A673 (cell line): ENCODE measurements around the gene APEX2. TPM values are rescaled to one million over a fixed set of nuclear protein-coding genes. Genes with fewer than 3 reads are reported as not detected.

ENCODE experiments used
- BruUV-seq: library from RNA; stranded (reverse); fragments of 400-500 nt; replicated peaks from 2 replicates; lab custom pipeline; 2021; lab: Mats Ljungman, UMichigan
- CTCF ChIA-PET: fragments of 300-600 bp; sonication (Branson Sonifier 250); formaldehyde crosslinking; loops from one replicate; lab custom pipeline; 2022; ENCODE audit warnings: antibody characterized with exemption; lab: Charles Lee
- POLR2A ChIA-PET: fragments of 300-600 bp; sonication (Branson Sonifier 250); formaldehyde crosslinking; loops from one replicate; lab custom pipeline; 2022; ENCODE audit warnings: antibody characterized with exemption; ENCODE audit not compliant: low non-redundant PET; lab: Charles Lee
- DNase-seq: peaks from one replicate; pipeline ENCODE4 v3.0.0-alpha.2; 2015; ENCODE audit warnings: low spot score
- H3K27ac ChIP-seq: fragments of 200-600 bp; sonication (generic); 2 replicates; pipeline ENCODE4 v1.5.1; 2016; ENCODE audit warnings: mixed run types, low read depth, mild to moderate bottlenecking, mixed read lengths, antibody characterized with exemption, low read length; ENCODE audit not compliant: poor library complexity, severe bottlenecking
- H3K27me3 ChIP-seq: fragments of 200-600 bp; sonication (generic); replicated peaks from 2 replicates; pipeline ENCODE4 v1.6.1; 2017; ENCODE audit warnings: mixed run types, low read depth, mild to moderate bottlenecking, mixed read lengths, antibody characterized with exemption, low read length; ENCODE audit not compliant: insufficient read depth, poor library complexity
- H3K36me3 ChIP-seq: fragments of 200-600 bp; sonication (generic); 2 replicates; pipeline ENCODE4 v1.6.1; 2016; ENCODE audit warnings: mixed run types, mild to moderate bottlenecking, mixed read lengths, antibody characterized with exemption, low read length; ENCODE audit not compliant: insufficient read depth, poor library complexity, severe bottlenecking
- H3K4me1 ChIP-seq: fragments of 200-600 bp; sonication (generic); 2 replicates; pipeline ENCODE4 v1.6.1; 2017; ENCODE audit warnings: mixed run types, mild to moderate bottlenecking, mixed read lengths, antibody characterized with exemption, low read length; ENCODE audit not compliant: insufficient read depth, poor library complexity, severe bottlenecking
- H3K4me3 ChIP-seq: fragments of 200-600 bp; sonication (generic); 2 replicates; pipeline ENCODE4 v1.5.1; 2016; ENCODE audit warnings: low read depth, mixed run types, mild to moderate bottlenecking, mixed read lengths, low read length; ENCODE audit not compliant: poor library complexity, severe bottlenecking
- H3K9me3 ChIP-seq: fragments of 200-600 bp; sonication (generic); 2 replicates; pipeline ENCODE4 v1.6.1; 2016; ENCODE audit warnings: mixed run types, low read depth, mild to moderate bottlenecking, mixed read lengths, antibody characterized with exemption, low read length; ENCODE audit not compliant: poor library complexity, severe bottlenecking
- CTCF ChIP-seq: fragments of 300-800, 200-600 bp; sonication (generic); conservative IDR thresholded peaks from 2 replicates; pipeline ENCODE4 v1.5.1; 2017; ENCODE audit warnings: low read depth, mild to moderate bottlenecking, antibody characterized with exemption, low read length, moderate library complexity, mixed read lengths
- EZH2 ChIP-seq: fragments of 200-600 bp; sonication (generic); IDR thresholded peaks from 2 replicates; pipeline ENCODE4 v1.6.1; 2017; ENCODE audit warnings: borderline replicate concordance, low read depth, mild to moderate bottlenecking, mixed read lengths, antibody characterized with exemption, low read length; ENCODE audit not compliant: poor library complexity, severe bottlenecking
- intact Hi-C: fragments of 100-400 bp; cut with micrococcal nuclease; formaldehyde crosslinking; loops from one replicate; pipeline ENCODE4 v1.10.0; 2022; ENCODE audit not compliant: unreplicated experiment
- total RNA-seq: library from RNA; stranded (reverse); gene quantifications from 2 replicates; pipeline ENCODE4 v1.2.3, GENCODE V29; 2021

APEX2 gene
- total RNA-seq, 1 experiment from 2014 or later = 27.5 TPM

GRCh38 chrX:54961750-54962149, 38.4 kb upstream of the APEX2 start:
- no peaks in the 10 kb centered on the region for H3K27me3 ChIP-seq
- BruUV-seq = no TSS peak
- TF ChIP-seq EZH2 = no peak
- TF ChIP-seq CTCF = no peak
- intact Hi-C loops = no loop called here
- no peak overlapping the region for H3K27ac ChIP-seq
- no peaks in the 10 kb centered on the region for H3K36me3 ChIP-seq
- H3K4me1 ChIP-seq = no peaks in the 10 kb centered on the region
- H3K4me3 ChIP-seq = no peak overlapping the region
- ChIA-PET POLR2A (no interaction called here), CTCF (no interaction called here)
- no peaks in the 10 kb centered on the region for H3K9me3 ChIP-seq
- no peak for DNase-seq

- no peak for DNase-seq
- no TSS peak for BruUV-seq
- Histone ChIP-seq H3K9me3 (no peaks in the 10 kb centered on the region), H3K4me3 (no peak overlapping the region), H3K4me1 (no peaks in the 10 kb centered on the region), H3K27ac (no peak overlapping the region), H3K27me3 (no peaks in the 10 kb centered on the region), H3K36me3 (no peaks in the 10 kb centered on the region)
- ChIA-PET POLR2A (no interaction called here), CTCF (no interaction called here)
- intact Hi-C loops = no loop called here
- TF ChIP-seq EZH2 (no peak), CTCF (no peak)
Measured at GRCh38 chrX:54964766-54965497, 35.2 kb upstream of the APEX2 start.

- Histone ChIP-seq H3K9me3 (no peaks in the 10 kb centered on the region), H3K36me3 (no peaks in the 10 kb centered on the region), H3K27me3 (no peaks in the 10 kb centered on the region), H3K27ac (no peak overlapping the region), H3K4me1 (no peaks in the 10 kb centered on the region), H3K4me3 (no peak overlapping the region)
- TF ChIP-seq EZH2 (no peak), CTCF (no peak)
- DNase-seq = no peak
- CTCF ChIA-PET = no interaction called here
- intact Hi-C loops = no loop called here
- BruUV-seq = no TSS peak
- POLR2A ChIA-PET = no interaction called here
Measured at GRCh38 chrX:54977387-54977786, 22.8 kb upstream of the APEX2 start.
